Measurements from ENCODE around the gene MRPL53. TPM values are rescaled to one million over a fixed set of nuclear protein-coding genes. Genes with fewer than 3 reads are reported as not detected.

Gene MRPL53
- total and polyA plus RNA-seq, 2 of the 4 experiments (the other 2 are of a cell fraction) = 5.2 to 39.0 TPM

GRCh38 chr2:74500578-74500946 lies 28.1 kb upstream of the MRPL53 start:
- H4K8ac ChIP-seq (ENCODE audit: low read depth in 2 of 2, low read length in 2 of 2) = no peak overlapping the region
- CTCF ChIA-PET = interaction anchor here (0.6 kb wide), 1 partner anchor 12 kb away, joined by 3 read pairs; no protein-coding TSS in a partner anchor

More at GRCh38 chr2:74500578-74500946, 28.1 kb upstream of the MRPL53 start:
- H2BK5ac ChIP-seq (ENCODE audit: low read depth, low read length, poor library complexity, severe bottlenecking) = no peak overlapping the region
- H3K36me3 ChIP-seq (ENCODE audit: control insufficient read depth, insufficient read depth, low read length) = peaks cover 10% of the 10 kb centered on the region
- no peak overlapping the region for H2BK120ac ChIP-seq (ENCODE audit: low read depth, low read length)
- H3K14ac ChIP-seq (replicated peaks; ENCODE audit: low read depth, low read length) = no peak overlapping the region
- H3K23ac ChIP-seq (ENCODE audit: low read depth, low read length) = no peak overlapping the region
- dilution Hi-C loops (cut with HindIII; ENCODE audit: low sequenced_read_pairs, unreplicated experiment) (no loop called here), in situ Hi-C loops (cut with MboI; ENCODE audit: low sequenced_read_pairs) (no loop called here), intact Hi-C loops (cut with micrococcal nuclease) (no loop called here)
- no peaks in the 10 kb centered on the region; the same call in 1 of the 2 replicates for H3K9me1 ChIP-seq (ENCODE audit: insufficient read depth, low read length)
- DNase-seq (no peak), ATAC-seq (ENCODE audit: low read depth) (no peak)
- H4K5ac ChIP-seq (ENCODE audit: low read depth, low read length) = no peak overlapping the region
- H3K4ac ChIP-seq (ENCODE audit: low read depth, low read length) = no peak overlapping the region
- TF ChIP-seq CHD1 (IDR thresholded peaks at IDR 0.05; ENCODE audit: low read depth, low read length) (no peak), USF2 (IDR thresholded peaks at IDR 0.05; ENCODE audit: low read depth, low read length) (no peak)
- no peaks in the 10 kb centered on the region for H3K9me3 ChIP-seq (ENCODE audit: control insufficient read depth, insufficient read depth, low read length)
- H3K27me3 ChIP-seq (ENCODE audit: control insufficient read depth, insufficient read depth, low read length) = peaks cover 38% of the 10 kb centered on the region
- H3K79me1 ChIP-seq (ENCODE audit: low read depth in 1 of 2, low read length in 2 of 2) = peaks cover 3 to 25% of the 10 kb centered on the region in 2 experiments; a peak in 3 of 4 replicates
- POLR2A ChIA-PET (ENCODE audit: unreplicated experiment) = no interaction called here
- no peak overlapping the region for H3K56ac ChIP-seq (ENCODE audit: extremely low read depth, insufficient read depth, low read length)
- no peak overlapping the region for H2BK15ac ChIP-seq (ENCODE audit: low read depth, low read length)
- H4K91ac ChIP-seq (ENCODE audit: insufficient read depth, low read depth, low read length) = no peak overlapping the region
- H2BK20ac ChIP-seq (ENCODE audit: low read depth, low read length) = no peak overlapping the region
- no peak overlapping the region for H3K27ac ChIP-seq (ENCODE audit: insufficient read depth, low read length)
- no peaks in the 10 kb centered on the region for H4K20me1 ChIP-seq (ENCODE audit: insufficient read depth, low read length)
- no peak overlapping the region for H3K18ac ChIP-seq (ENCODE audit: low read depth, low read length)
- no peak overlapping the region for H2AK9ac ChIP-seq (replicated peaks; ENCODE audit: low read depth, low read length, poor library complexity)
- peaks cover 15% of the 10 kb centered on the region for H3K4me1 ChIP-seq (ENCODE audit: control insufficient read depth, insufficient read depth, low read length)
- H3K4me2 ChIP-seq (ENCODE audit: low read depth, low read length) = no peak overlapping the region
- H2AFZ ChIP-seq (replicated peaks; ENCODE audit: low read length, poor library complexity) = no peak overlapping the region
- BruUV-seq (replicated peaks) = no TSS peak
- no peak overlapping the region for H3K4me3 ChIP-seq (ENCODE audit: insufficient read depth, low read depth, low read length)
- H2AK5ac ChIP-seq (ENCODE audit: low read depth, low read length) = no peak overlapping the region
- no peak overlapping the region for H3K9ac ChIP-seq (ENCODE audit: low read depth, low read length)
